K562 (cell line): ENCODE measurements around the gene ZNF667. TPM values are rescaled to one million over a fixed set of nuclear protein-coding genes. Genes with fewer than 3 reads are reported as not detected.

Source experiments
- ASH1L ChIP-seq: fragments of 450-650 bp; IDR thresholded peaks from 2 replicates; pipeline ENCODE4 v1.6.1; 2018; ENCODE audit warnings: borderline replicate concordance, mild to moderate bottlenecking, low read depth; ENCODE audit not compliant: partially characterized antibody
- BCL6 ChIP-seq: fragments of 250-450 bp; sonication (Bioruptor Pico); IDR thresholded peaks from 2 replicates; pipeline ENCODE4 v1.4.0; 2020
- CBX1 ChIP-seq: sonication (generic); IDR thresholded peaks from 2 replicates; pipeline ENCODE4 v1.6.1; 2016; ENCODE audit warnings: antibody characterized with exemption, low read depth, mild to moderate bottlenecking
- KLF1 ChIP-seq: fragments of 450-650 bp; IDR thresholded peaks from 2 replicates; pipeline ENCODE4 v1.6.1; 2016; ENCODE audit warnings: missing genetic modification characterization, missing compliant biosample characterization
- LEF1 ChIP-seq: fragments of 450-650 bp; IDR thresholded peaks from 2 replicates; pipeline ENCODE4 v1.6.1; 2016; ENCODE audit warnings: mild to moderate bottlenecking
- MAFK ChIP-seq: IDR thresholded peaks from 2 replicates; pipeline ENCODE4 v1.6.1; 2011; ENCODE audit warnings: low read length, improper control_type of control experiment
- PHB2 ChIP-seq: fragments of 450-650 bp; IDR thresholded peaks from 2 replicates; pipeline ENCODE4 v1.6.1; 2017; ENCODE audit warnings: low read depth
- SMARCA5 ChIP-seq: fragments of 450-650 bp; IDR thresholded peaks from 2 replicates; pipeline ENCODE4 v1.6.1; 2016
- SRSF9 ChIP-seq: fragments of 200-400 bp; formaldehyde crosslinking; IDR thresholded peaks from 2 replicates; pipeline ENCODE4 v1.6.1; 2017; ENCODE audit warnings: low read depth, low read length, borderline replicate concordance
- TAL1 ChIP-seq: fragments of 450-650 bp; IDR thresholded peaks from 2 replicates; pipeline ENCODE4 v1.6.1; 2016; ENCODE audit warnings: mild to moderate bottlenecking
- polyA plus RNA-seq, 8 experiments: library from polyadenylated mRNA; depleted of rRNA in 4 of 8; stranded (reverse) in 5 of 8; unstranded in 3 of 8; fragments of >200 nt; fragmentation: Nextera tagmentation in 2 of 8; fragmentation: Illumina TruSeq in 1 of 8; extraction: Ambion mirVana in 2 of 8; extraction: Trizol in 1 of 8; gene quantifications; 2 replicates each; pipeline versions ENCODE4 v1.2.1 to v1.2.3, GENCODE V29; 2011 to 2014; ENCODE audit warnings: inconsistent platforms in 1 of 8, missing spikeins in 1 of 8
- total RNA-seq, 7 experiments: library from RNA; depleted of rRNA in 6 of 7; stranded (reverse); fragments of >200 nt in 6 of 7; fragmentation: Illumina TruSeq in 2 of 7; extraction: Trizol in 2 of 7; gene quantifications; 2 replicates each; pipeline versions ENCODE4 v1.2.1 to v1.2.3, GENCODE V29; 2011 to 2021; ENCODE audit warnings: low replicate concordance in 1 of 7
- TF ChIP-seq, protein P1 (sequence below): fragments of 450-650 bp; IDR thresholded peaks from 2 replicates; pipeline ENCODE4 v1.6.1; 2016; ENCODE audit warnings: mild to moderate bottlenecking, moderate library complexity
- TF ChIP-seq, protein P2 (sequence below): fragments of 450-650 bp; IDR thresholded peaks from one replicate; pipeline ENCODE4 v1.6.1; 2018; ENCODE audit warnings: mild to moderate bottlenecking, moderate library complexity; ENCODE audit not compliant: partially characterized antibody

ZNF667 gene
- total and polyA plus RNA-seq, 9 of the 15 experiments (the other 6 are each of a cell fraction or from before 2014, with no cell fraction given), result not detected

DNA sequence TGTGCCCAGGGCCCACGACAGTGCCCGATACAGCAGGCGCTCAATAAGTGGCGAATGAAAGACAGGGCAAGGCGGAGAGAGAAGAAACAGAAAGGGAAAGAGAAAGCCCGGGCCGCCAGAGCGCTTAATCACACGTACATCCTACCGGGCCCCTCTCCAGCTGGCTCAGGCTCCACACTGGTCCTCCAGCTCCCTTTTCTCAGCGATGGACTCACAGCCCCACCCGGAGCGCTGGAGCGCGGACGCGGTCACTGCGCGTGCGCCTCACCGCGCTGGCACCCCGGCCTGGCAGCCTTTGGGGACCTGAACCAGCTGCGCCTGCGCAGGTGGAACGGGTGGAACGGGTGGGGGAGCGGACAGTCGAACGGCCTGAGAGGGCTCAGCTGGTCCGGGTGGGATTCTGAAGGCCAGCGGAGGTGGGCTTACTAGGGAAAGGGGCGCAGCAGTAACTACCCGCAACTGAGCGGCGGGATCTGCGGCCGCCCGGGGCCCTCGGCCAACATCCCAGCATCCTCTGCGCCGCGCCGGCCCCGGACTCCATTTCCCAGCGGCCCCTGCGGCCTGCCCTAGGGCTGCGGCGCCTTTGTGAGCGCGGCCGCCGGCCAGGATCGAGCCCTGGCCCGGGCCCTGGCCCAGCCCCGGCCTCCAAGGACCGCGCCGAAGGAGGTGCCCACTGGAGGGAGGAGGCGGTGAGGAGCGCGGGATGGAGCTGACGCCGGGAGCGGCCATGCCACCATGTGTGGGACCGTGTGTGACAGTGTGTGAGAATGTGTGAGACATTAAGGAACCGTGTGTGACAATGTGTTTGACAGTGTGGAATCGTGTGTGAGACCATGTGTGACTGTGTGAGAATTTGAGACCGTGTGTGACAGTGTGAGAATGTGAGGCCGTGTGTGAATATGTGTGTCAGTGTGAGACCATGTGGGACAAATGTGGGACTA, 73.1 kb downstream of the ZNF667 start, which contains the start of gene ZNF583 (continued):
- TF ChIP-seq, protein P1, sequence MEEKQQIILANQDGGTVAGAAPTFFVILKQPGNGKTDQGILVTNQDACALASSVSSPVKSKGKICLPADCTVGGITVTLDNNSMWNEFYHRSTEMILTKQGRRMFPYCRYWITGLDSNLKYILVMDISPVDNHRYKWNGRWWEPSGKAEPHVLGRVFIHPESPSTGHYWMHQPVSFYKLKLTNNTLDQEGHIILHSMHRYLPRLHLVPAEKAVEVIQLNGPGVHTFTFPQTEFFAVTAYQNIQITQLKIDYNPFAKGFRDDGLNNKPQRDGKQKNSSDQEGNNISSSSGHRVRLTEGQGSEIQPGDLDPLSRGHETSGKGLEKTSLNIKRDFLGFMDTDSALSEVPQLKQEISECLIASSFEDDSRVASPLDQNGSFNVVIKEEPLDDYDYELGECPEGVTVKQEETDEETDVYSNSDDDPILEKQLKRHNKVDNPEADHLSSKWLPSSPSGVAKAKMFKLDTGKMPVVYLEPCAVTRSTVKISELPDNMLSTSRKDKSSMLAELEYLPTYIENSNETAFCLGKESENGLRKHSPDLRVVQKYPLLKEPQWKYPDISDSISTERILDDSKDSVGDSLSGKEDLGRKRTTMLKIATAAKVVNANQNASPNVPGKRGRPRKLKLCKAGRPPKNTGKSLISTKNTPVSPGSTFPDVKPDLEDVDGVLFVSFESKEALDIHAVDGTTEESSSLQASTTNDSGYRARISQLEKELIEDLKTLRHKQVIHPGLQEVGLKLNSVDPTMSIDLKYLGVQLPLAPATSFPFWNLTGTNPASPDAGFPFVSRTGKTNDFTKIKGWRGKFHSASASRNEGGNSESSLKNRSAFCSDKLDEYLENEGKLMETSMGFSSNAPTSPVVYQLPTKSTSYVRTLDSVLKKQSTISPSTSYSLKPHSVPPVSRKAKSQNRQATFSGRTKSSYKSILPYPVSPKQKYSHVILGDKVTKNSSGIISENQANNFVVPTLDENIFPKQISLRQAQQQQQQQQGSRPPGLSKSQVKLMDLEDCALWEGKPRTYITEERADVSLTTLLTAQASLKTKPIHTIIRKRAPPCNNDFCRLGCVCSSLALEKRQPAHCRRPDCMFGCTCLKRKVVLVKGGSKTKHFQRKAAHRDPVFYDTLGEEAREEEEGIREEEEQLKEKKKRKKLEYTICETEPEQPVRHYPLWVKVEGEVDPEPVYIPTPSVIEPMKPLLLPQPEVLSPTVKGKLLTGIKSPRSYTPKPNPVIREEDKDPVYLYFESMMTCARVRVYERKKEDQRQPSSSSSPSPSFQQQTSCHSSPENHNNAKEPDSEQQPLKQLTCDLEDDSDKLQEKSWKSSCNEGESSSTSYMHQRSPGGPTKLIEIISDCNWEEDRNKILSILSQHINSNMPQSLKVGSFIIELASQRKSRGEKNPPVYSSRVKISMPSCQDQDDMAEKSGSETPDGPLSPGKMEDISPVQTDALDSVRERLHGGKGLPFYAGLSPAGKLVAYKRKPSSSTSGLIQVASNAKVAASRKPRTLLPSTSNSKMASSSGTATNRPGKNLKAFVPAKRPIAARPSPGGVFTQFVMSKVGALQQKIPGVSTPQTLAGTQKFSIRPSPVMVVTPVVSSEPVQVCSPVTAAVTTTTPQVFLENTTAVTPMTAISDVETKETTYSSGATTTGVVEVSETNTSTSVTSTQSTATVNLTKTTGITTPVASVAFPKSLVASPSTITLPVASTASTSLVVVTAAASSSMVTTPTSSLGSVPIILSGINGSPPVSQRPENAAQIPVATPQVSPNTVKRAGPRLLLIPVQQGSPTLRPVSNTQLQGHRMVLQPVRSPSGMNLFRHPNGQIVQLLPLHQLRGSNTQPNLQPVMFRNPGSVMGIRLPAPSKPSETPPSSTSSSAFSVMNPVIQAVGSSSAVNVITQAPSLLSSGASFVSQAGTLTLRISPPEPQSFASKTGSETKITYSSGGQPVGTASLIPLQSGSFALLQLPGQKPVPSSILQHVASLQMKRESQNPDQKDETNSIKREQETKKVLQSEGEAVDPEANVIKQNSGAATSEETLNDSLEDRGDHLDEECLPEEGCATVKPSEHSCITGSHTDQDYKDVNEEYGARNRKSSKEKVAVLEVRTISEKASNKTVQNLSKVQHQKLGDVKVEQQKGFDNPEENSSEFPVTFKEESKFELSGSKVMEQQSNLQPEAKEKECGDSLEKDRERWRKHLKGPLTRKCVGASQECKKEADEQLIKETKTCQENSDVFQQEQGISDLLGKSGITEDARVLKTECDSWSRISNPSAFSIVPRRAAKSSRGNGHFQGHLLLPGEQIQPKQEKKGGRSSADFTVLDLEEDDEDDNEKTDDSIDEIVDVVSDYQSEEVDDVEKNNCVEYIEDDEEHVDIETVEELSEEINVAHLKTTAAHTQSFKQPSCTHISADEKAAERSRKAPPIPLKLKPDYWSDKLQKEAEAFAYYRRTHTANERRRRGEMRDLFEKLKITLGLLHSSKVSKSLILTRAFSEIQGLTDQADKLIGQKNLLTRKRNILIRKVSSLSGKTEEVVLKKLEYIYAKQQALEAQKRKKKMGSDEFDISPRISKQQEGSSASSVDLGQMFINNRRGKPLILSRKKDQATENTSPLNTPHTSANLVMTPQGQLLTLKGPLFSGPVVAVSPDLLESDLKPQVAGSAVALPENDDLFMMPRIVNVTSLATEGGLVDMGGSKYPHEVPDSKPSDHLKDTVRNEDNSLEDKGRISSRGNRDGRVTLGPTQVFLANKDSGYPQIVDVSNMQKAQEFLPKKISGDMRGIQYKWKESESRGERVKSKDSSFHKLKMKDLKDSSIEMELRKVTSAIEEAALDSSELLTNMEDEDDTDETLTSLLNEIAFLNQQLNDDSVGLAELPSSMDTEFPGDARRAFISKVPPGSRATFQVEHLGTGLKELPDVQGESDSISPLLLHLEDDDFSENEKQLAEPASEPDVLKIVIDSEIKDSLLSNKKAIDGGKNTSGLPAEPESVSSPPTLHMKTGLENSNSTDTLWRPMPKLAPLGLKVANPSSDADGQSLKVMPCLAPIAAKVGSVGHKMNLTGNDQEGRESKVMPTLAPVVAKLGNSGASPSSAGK, result peak; percentile 90
- no peak for TF ChIP-seq LEF1
- no peak for TF ChIP-seq PHB2
- TF ChIP-seq SMARCA5, result no peak
- TF ChIP-seq SRSF9, result no peak
- TF ChIP-seq KLF1 (tag), result no peak
- TF ChIP-seq, protein P2, sequence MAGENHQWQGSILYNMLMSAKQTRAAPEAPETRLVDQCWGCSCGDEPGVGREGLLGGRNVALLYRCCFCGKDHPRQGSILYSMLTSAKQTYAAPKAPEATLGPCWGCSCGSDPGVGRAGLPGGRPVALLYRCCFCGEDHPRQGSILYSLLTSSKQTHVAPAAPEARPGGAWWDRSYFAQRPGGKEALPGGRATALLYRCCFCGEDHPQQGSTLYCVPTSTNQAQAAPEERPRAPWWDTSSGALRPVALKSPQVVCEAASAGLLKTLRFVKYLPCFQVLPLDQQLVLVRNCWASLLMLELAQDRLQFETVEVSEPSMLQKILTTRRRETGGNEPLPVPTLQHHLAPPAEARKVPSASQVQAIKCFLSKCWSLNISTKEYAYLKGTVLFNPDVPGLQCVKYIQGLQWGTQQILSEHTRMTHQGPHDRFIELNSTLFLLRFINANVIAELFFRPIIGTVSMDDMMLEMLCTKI, result no peak
- peak; percentile 48; the same call in 1 of the 2 replicates for TF ChIP-seq CBX1
- no peak for TF ChIP-seq TAL1
- TF ChIP-seq MAFK, result no peak
- no peak for TF ChIP-seq ASH1L
- no peak for TF ChIP-seq BCL6 (CRISPR knock-in tag)
